HFF-Myc (cell line): ENCODE results near the gene SUPT20HL1.
"Not testable (repeated sequence)": the region's sequence is repeated elsewhere in the genome, so short reads cannot be mapped to it uniquely, and the experiment has no call there.

Experiments used
- DNase-seq: peaks from one replicate; pipeline ENCODE4 v3.0.0-alpha.2; 2011; ENCODE audit warnings: low read depth; ENCODE audit errors: extremely low read depth
- H3K4me3 ChIP-seq: replicated peaks from 2 replicates; pipeline ENCODE4 v1.5.1; 2011; ENCODE audit warnings: low read depth, mild to moderate bottlenecking, control low read depth, low read length
- TF ChIP-seq, protein P1 (sequence below): IDR thresholded peaks from 2 replicates; pipeline ENCODE4 v1.5.1; 2012; ENCODE audit warnings: mild to moderate bottlenecking, low read depth, low read length, control low read depth; ENCODE audit errors: missing control alignments

SUPT20HL1 gene

DNA sequence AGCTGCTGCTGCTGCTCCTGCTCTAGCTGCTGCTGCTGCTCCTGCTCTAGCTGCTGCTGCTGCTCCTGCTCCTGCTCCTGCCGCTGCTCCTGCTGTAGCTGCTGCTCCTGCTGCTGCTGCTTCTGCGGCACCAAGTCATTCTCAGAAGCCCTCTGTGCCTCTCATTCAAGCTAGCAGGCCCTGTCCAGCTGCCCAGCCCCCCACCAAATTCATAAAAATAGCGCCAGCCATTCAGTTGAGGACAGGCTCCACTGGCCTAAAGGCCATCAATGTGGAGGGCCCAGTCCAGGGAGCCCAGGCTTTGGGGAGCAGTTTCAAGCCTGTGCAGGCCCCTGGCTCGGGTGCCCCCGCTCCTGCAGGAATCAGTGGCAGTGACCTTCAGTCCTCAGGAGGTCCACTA, 3.9 kb downstream of the SUPT20HL1 start:
- no peak overlapping the region for H3K4me3 ChIP-seq
- no peak for DNase-seq
- TF ChIP-seq, protein P1, sequence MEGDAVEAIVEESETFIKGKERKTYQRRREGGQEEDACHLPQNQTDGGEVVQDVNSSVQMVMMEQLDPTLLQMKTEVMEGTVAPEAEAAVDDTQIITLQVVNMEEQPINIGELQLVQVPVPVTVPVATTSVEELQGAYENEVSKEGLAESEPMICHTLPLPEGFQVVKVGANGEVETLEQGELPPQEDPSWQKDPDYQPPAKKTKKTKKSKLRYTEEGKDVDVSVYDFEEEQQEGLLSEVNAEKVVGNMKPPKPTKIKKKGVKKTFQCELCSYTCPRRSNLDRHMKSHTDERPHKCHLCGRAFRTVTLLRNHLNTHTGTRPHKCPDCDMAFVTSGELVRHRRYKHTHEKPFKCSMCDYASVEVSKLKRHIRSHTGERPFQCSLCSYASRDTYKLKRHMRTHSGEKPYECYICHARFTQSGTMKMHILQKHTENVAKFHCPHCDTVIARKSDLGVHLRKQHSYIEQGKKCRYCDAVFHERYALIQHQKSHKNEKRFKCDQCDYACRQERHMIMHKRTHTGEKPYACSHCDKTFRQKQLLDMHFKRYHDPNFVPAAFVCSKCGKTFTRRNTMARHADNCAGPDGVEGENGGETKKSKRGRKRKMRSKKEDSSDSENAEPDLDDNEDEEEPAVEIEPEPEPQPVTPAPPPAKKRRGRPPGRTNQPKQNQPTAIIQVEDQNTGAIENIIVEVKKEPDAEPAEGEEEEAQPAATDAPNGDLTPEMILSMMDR: no peak

DNA sequence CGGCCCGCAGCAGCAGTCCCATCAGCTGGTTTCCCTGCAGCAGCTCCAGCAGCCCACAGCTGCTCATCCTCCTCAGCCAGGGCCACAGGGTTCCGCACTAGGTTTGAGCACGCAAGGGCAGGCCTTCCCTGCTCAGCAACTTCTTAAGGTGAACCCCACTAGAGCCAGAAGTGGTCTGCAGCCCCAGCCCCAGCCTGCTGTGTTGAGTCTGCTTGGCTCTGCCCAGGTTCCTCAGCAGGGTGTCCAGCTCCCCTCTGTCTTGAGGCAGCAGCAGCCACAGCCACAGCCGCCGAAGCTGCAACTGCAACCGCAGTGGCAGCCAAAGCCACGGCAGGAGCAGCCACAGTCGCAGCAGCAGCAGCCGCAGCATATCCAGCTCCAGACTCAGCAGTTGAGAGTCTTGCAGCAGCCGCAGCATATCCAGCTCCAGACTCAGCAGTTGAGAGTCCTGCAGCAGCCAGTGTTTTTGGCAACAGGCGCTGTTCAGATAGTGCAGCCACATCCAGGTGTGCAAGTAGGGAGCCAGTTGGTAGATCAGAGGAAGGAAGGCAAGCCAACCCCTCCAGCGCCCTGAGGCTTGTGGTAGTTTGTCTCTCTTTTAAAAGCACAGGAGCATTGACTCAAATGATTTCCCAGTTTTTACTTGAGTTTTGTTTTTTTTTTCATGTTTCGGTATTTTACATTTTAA, 4.6 kb downstream of the SUPT20HL1 start:
- TF ChIP-seq, protein P1: no peak
- H3K4me3 ChIP-seq: no peak overlapping the region
- no peak for DNase-seq

DNA sequence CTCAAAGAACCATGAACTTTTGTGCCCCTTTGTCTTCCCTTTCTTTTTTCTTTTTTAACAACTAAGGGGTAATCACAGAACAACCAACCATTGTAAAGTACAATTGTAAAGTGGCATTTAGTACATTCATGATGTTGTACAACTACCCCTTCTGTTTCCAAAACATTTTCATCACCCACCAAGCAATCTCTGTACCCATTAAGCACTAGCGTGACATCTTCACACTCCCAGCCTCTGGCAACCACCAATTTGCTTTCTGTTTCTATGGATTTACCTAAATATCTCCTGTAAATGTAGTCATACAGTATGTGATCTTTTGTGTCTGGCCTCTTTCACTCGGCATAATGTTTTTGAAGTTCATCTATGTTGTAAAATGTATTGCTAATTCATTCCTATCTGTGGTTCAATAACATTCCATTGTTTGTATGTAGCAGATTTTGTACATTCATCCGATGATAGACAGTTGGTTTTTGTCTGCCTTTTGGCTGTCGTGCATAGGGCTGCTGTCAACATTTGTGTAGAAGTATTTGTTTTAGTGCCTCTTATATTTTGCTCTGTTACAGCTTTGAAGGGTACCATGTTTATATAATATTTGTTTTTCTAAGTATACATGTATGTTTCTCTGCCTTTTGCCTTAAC, 6.4 kb downstream of the SUPT20HL1 start:
- DNase-seq, H3K4me3 ChIP-seq: not testable (repeated sequence)

DNA sequence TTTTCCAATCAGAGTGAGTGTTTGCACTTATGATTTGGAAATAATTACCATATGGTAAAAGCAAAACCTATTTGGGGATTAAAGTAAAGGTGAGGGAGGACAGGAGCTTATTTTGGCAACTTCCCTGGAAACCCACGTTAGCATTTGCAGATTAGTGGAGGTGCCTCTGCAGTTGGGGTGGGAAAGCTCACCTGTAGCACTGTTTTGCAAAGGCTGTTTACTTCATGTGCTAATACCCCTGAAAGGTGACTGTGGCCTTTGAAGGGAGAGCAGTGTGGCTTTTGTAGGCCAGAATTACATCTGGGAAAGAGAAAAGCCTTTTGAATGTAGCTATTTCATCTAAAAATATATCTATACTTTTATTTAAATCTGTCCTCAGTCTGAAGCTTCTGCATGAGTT, 9.4 kb downstream of the SUPT20HL1 start:
- DNase-seq: no peak
- no peak overlapping the region for H3K4me3 ChIP-seq
- TF ChIP-seq, protein P1: no peak

DNA sequence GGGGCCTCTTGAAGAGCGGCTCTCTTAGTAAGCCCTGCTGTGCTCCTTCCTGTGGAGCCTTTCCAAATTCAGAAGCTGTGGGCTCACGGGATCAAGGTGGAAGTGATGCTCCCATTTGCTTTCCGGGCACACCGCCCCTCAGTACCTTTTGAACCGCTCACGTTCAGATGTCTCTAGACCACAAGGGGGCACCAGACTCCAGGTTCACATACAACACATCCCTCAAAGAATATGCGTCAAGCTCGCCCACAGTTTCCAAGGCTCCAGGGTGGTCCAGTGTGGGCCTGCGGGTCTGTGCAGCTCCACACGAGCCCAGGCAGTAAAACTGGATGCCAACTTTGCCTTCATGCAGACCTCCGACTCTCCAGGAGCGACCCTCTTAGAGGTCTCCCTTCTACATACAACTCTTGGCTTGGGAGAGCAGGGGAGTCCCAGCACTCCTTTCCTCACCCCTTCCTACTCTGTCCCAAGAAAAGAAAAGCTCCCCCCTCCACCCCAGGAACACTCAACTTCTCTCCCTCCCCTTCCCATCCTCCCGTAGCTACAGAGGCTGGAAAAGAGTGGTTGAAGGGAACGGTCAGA, 11.0 kb downstream of the SUPT20HL1 start:
- peak; percentile 15 for DNase-seq
- no peak overlapping the region for H3K4me3 ChIP-seq
- TF ChIP-seq, protein P1: peak; percentile 65

DNA sequence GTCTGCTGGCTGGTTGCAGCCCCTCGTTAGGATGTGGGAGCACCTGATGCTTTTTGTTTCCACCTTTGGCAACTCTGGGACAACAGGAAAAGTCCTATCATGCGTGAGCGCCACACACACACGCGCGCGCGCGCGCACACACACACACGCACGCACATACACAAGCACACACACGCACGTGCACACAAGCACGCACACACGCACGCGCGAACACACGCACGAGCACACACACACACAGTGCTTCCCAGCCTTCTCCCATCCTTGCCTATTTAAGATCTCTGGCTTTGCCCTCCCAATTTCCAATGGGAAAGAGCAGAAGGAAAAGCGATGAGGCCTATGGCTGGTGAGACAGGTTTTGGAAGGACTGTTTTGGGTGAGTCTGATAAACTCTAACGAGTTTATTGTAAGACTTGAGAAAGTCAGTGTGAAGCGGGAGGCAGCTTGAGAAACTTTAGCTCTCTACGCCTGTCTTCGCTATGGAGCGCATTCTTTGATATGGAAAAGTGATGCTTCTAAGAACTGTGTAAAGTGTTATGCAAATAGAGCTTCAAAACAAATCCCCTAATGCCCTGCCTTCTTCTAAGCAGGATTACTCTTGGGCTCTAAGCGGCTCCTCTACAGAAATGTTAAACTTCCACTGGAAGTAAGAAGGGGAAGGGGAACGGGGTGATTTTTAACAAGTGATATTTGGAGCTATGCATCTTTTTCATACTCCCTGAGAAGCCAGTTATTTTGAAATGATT, 11.8 kb downstream of the SUPT20HL1 start:
- no peak overlapping the region for H3K4me3 ChIP-seq
- TF ChIP-seq, protein P1: no peak
- no peak for DNase-seq

DNA sequence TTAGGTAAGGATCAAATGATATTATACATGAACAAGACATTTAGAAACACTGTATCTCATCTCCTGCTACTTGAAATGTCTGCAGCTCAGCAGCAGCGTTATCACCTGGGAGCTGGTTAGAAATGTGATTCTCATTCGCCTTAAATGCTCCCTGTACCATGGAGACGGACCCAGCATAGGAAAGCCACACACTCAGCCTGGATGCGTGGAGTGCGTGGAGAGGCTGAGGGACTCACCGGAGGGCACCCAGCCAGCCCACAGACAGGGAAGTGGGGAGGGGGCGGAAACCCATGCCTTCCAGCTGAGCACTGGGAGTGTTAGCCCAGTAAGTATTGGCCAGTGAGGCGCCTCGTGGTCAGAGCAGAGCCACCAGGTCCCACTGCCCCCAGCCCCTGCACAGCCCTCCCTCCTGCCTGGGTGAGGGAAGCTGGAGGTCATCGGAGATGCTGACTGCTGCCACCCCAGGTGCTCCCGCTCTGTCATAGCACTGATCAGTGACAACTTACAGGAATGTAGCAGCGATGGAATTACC, 15.2 kb downstream of the SUPT20HL1 start:
- no peak for DNase-seq
- TF ChIP-seq, protein P1: no peak
- H3K4me3 ChIP-seq: no peak overlapping the region
